Body of pancreas (tissue), 4 donors: ENCODE measurements around the gene AURKA. TPM values are rescaled to one million over a fixed set of nuclear protein-coding genes. Genes with fewer than 3 reads are reported as not detected.

Experiments used
- ATAC-seq: fragments of 150-250 bp; one replicate; pipeline ENCODE4 v1.9.1; 2016
- DNase-seq, 4 donors: peaks; one replicate each; pipeline ENCODE4 v3.0.0-alpha.2; 2019
- H3K27ac ChIP-seq, 4 donors: fragments of 200-600 bp; sonication (generic); 1 replicate in 3 of 4; 2 replicates in 1 of 4; pipeline versions ENCODE4 v1.5.1 to v1.6.1; 2016 to 2019; ENCODE audit warnings: mild to moderate bottlenecking in 1 of 4, mixed read lengths in 1 of 4, moderate library complexity in 1 of 4
- H3K27me3 ChIP-seq, 2 donors: fragments of 200-600 bp; sonication (generic); one replicate each; pipeline ENCODE4 v1.6.0; 2016; ENCODE audit warnings: mild to moderate bottlenecking in 1 of 2
- H3K36me3 ChIP-seq, 2 donors: fragments of 200-600 bp; sonication (generic); replicated peaks in 1 of 2; 2 replicates each; pipeline ENCODE4 v1.5.1; 2016; ENCODE audit warnings: low read depth in 2 of 2; ENCODE audit not compliant: insufficient read depth in 1 of 2
- H3K4me1 ChIP-seq: fragments of 200-600 bp; sonication (generic); one replicate; pipeline ENCODE4 v1.6.0; 2016
- H3K4me3 ChIP-seq, 2 donors: fragments of 200-600 bp; sonication (generic); 1 replicate in 1 of 2; 2 replicates in 1 of 2; pipeline ENCODE4 v1.5.1; 2016 to 2019
- H3K9me3 ChIP-seq, 3 donors: fragments of 200-600 bp; sonication (generic); 1 replicate in 2 of 3; 2 replicates in 1 of 3; pipeline ENCODE4 v1.5.1; 2016
- POLR2A ChIP-seq, 3 donors: fragments of 450-650 bp; IDR thresholded peaks; one replicate each; pipeline ENCODE4 v1.6.1; 2016; ENCODE audit warnings: antibody characterized with exemption in 3 of 3, mild to moderate bottlenecking in 2 of 3
- WGBS, 2 donors: methylation state at CpG; one replicate each; pipeline ENCODE4 v1.1.5; 2017; 5-methylcytosine and 5-hydroxymethylcytosine counted together
- intact Hi-C: fragments of 100-400 bp; cut with DNase I; formaldehyde crosslinking; loops from one replicate; pipeline ENCODE4 v1.15.1; 2023
- total RNA-seq, 2 donors: library from RNA; depleted of rRNA; stranded (reverse); fragments of >200 nt; gene quantifications; one replicate each; pipeline ENCODE4 v1.1.0, GENCODE V29; 2016
- TF ChIP-seq, protein P1 (sequence below), 7 experiments: fragments of 450-650 bp in 4 of 7; fragments of 200-600 bp in 3 of 7; sonication (generic) in 3 of 7; IDR thresholded peaks; one replicate each; pipeline ENCODE4 v1.5.1; 2016 to 2019; ENCODE audit warnings: antibody characterized with exemption in 7 of 7

Gene AURKA
- total RNA-seq, 2 donors from 2014 or later = 0.66 to 1.0 TPM

DNA sequence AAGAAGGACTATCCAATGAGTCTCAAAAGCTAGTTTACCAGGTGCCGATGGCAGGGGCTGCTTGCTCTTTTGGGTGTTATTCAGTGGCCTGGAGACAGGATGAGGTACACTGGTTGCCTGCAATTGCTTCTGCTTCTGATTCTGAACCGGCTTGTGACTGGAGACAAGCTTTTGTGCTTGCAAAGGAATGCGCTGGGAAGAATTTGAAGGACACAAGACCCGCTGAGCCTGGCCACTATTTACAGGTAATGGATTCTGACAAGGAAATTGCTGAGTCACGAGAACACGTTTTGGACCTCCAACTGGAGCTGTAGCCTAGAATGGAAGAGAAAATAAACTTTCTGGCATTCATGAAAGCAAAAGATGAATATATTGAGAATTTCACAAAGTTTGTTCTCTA, 5.8 kb downstream of the AURKA start:
- 79 to 85% methylated on average over 6 of the region's 6 CpGs for WGBS, 2 donors
- no peaks in the 10 kb centered on the region for H3K36me3 ChIP-seq
- intact Hi-C loops = no loop called here
- no peak overlapping the region for H3K4me3 ChIP-seq
- H3K4me1 ChIP-seq = peaks cover 1% of the 10 kb centered on the region
- DNase-seq = peak in 1 of 4 donors; percentile 29
- no peak for TF ChIP-seq POLR2A (IDR thresholded peaks at IDR 0.05)
- TF ChIP-seq, protein P1, sequence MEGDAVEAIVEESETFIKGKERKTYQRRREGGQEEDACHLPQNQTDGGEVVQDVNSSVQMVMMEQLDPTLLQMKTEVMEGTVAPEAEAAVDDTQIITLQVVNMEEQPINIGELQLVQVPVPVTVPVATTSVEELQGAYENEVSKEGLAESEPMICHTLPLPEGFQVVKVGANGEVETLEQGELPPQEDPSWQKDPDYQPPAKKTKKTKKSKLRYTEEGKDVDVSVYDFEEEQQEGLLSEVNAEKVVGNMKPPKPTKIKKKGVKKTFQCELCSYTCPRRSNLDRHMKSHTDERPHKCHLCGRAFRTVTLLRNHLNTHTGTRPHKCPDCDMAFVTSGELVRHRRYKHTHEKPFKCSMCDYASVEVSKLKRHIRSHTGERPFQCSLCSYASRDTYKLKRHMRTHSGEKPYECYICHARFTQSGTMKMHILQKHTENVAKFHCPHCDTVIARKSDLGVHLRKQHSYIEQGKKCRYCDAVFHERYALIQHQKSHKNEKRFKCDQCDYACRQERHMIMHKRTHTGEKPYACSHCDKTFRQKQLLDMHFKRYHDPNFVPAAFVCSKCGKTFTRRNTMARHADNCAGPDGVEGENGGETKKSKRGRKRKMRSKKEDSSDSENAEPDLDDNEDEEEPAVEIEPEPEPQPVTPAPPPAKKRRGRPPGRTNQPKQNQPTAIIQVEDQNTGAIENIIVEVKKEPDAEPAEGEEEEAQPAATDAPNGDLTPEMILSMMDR (IDR thresholded peaks at IDR 0.05) = no peak
- H3K27me3 ChIP-seq = no peaks in the 10 kb centered on the region
- H3K9me3 ChIP-seq = no peaks in the 10 kb centered on the region
- no peak overlapping the region for H3K27ac ChIP-seq
- no peak for ATAC-seq

DNA sequence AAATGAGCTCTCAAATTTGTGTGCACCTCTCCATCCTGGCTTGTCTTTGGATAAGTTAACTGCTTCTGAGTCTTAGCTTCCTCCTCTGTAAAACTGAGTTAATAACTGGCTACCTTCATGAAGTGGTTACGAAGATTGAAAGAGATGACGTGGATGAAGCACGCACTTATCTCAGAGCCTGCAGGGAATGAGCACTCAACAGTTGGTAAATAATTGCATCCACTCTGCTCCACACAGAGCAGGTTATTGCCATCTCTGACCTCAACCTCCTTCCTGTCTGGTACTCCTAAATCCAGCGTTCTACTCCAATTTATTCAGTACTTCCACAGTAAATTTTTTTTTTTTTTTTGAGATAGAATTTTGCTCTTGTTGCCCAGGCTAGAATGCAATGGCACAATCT, 6.9 kb downstream of the AURKA start:
- intact Hi-C loops = no loop called here
- TF ChIP-seq, protein P1 (IDR thresholded peaks at IDR 0.05) = no peak
- TF ChIP-seq POLR2A (IDR thresholded peaks at IDR 0.05) = no peak
- ATAC-seq = no peak
- Histone ChIP-seq H3K36me3 (no peaks in the 10 kb centered on the region), H3K9me3 (no peaks in the 10 kb centered on the region), H3K4me1 (peaks cover 4% of the 10 kb centered on the region), H3K4me3 (no peak overlapping the region), H3K27me3 (no peaks in the 10 kb centered on the region), H3K27ac (no peak overlapping the region)
- 96 to 99% methylated on average over 4 of the region's 4 CpGs for WGBS, 2 donors
- no peak for DNase-seq

DNA sequence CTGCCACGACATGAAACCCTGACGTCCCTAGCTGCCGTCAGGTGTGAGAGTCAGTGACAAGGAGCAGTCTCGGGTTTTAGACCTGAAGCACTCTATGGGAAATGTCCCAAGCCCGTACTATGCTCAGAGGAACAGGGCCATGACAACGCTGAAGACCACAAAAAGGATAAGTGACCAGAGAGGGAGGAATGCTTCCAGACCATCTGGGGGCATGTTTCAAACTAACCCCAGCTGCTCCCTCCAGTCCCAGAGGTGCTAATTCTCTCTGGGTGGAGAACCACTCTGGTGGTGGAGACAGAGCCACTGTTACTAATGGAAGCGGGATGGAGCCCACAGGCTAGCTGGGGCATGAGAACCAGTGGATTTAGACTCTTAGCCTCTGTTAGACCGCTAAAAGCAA, 8.7 kb downstream of the AURKA start:
- Histone ChIP-seq H3K36me3 (no peaks in the 10 kb centered on the region), H3K4me1 (peaks cover 4% of the 10 kb centered on the region), H3K4me3 (no peak overlapping the region), H3K27me3 (no peaks in the 10 kb centered on the region), H3K27ac (no peak overlapping the region), H3K9me3 (no peaks in the 10 kb centered on the region)
- no peak for TF ChIP-seq POLR2A (IDR thresholded peaks at IDR 0.05)
- TF ChIP-seq, protein P1 (IDR thresholded peaks at IDR 0.05) = no peak
- DNase-seq (no peak), ATAC-seq (no peak)
- WGBS, 2 donors = 88 to 92% methylated on average over 8 of the region's 8 CpGs
- intact Hi-C loops = no loop called here

DNA sequence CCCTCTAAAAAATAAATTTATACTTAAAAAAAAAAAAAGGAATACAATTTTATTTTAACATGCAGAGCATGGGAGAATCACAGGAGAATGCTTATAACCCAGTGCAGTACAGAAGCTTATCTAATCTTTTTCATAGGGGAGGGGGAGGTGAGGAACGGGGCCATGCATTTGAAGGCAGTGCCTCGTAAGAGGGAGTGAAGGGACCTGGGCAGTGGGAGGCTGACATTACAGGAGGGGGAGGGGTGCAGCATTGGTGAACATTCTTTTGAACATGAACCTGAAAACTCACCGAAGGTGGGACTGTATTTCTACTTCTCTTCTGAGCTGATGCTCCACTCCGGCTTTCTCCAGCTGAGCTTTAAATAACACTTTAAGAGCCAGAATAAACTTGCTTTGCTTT, 9.3 kb downstream of the AURKA start:
- H3K9me3 ChIP-seq = no peaks in the 10 kb centered on the region
- no peak for ATAC-seq
- no peak overlapping the region for H3K4me3 ChIP-seq
- peaks cover 4% of the 10 kb centered on the region for H3K4me1 ChIP-seq
- intact Hi-C loops = no loop called here
- H3K36me3 ChIP-seq = no peaks in the 10 kb centered on the region
- TF ChIP-seq, protein P1 (IDR thresholded peaks at IDR 0.05) = no peak
- TF ChIP-seq POLR2A (IDR thresholded peaks at IDR 0.05) = no peak
- H3K27me3 ChIP-seq = no peaks in the 10 kb centered on the region
- DNase-seq = no peak
- WGBS, 2 donors = 57 to 61% methylated on average over 4 of the region's 4 CpGs
- no peak overlapping the region for H3K27ac ChIP-seq

DNA sequence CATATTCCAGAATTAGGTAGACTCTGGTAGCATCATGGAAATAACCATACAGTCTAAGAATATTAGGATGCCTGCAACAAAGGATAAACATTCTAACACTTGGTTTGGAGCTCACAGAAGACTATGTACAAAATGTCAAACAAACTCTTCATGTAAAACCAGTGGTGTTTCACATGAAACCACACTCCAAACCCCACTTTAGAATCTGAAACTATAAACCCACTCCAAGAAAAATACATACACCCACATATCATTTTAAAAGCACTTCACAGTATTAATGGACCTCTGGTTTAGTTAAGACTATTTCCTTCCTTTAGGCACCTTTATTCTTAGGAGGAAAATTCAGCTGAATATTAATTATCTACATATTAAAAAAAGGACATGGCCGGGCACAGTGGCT, 10.5 kb downstream of the AURKA start:
- Histone ChIP-seq H3K27me3 (no peaks in the 10 kb centered on the region), H3K27ac (no peak overlapping the region), H3K4me3 (no peak overlapping the region), H3K36me3 (no peaks in the 10 kb centered on the region), H3K9me3 (no peaks in the 10 kb centered on the region), H3K4me1 (peaks cover 4% of the 10 kb centered on the region)
- DNase-seq (no peak), ATAC-seq (no peak)
- intact Hi-C loops = no loop called here
- 79 to 91% methylated on average over 1 of the region's 1 CpG for WGBS, 2 donors
- no peak for TF ChIP-seq POLR2A (IDR thresholded peaks at IDR 0.05)
- TF ChIP-seq, protein P1 (IDR thresholded peaks at IDR 0.05) = no peak
